Right atrium auricular region (tissue), 2 donors: Measurements from ENCODE around the gene VSNL1. TPM values are rescaled to one million over a fixed set of nuclear protein-coding genes. Genes with fewer than 3 reads are reported as not detected.

Experiments used
- DNase-seq: peaks from one replicate; pipeline ENCODE4 v3.0.0-alpha.2; 2019; ENCODE audit warnings: low spot score
- H3K27ac ChIP-seq, 2 donors: fragments of 200-600 bp; sonication (generic); 1 replicate in 1 of 2; 2 replicates in 1 of 2; pipeline ENCODE4 v1.5.1; 2016 to 2019
- H3K27me3 ChIP-seq, 2 donors: fragments of 200-600 bp; sonication (generic); one replicate each; pipeline versions ENCODE4 v1.5.1 to v1.6.0; 2017 to 2019
- H3K36me3 ChIP-seq: fragments of 200-600 bp; sonication (generic); one replicate; pipeline ENCODE4 v1.5.1; 2016
- H3K4me1 ChIP-seq, 2 donors: fragments of 200-600 bp; sonication (generic); one replicate each; pipeline versions ENCODE4 v1.5.1 to v1.6.0; 2017 to 2019
- H3K4me3 ChIP-seq, 2 donors: fragments of 200-600 bp; sonication (generic); 1 replicate in 1 of 2; 2 replicates in 1 of 2; pipeline ENCODE4 v1.5.1; 2017 to 2019; ENCODE audit warnings: mild to moderate bottlenecking in 1 of 2, moderate library complexity in 1 of 2
- H3K9me3 ChIP-seq, 2 donors: fragments of 200-600 bp; sonication (generic); one replicate each; pipeline ENCODE4 v1.5.1; 2019
- total RNA-seq, 2 donors: library from RNA; depleted of rRNA; stranded (reverse); fragments of >200 nt; gene quantifications; one replicate each; pipeline ENCODE4 v1.1.0, GENCODE V29; 2016
- TF ChIP-seq, protein P1 (sequence below), 2 donors: fragments of 200-600 bp; sonication (generic); IDR thresholded peaks; one replicate each; pipeline ENCODE4 v1.5.1; 2019; ENCODE audit warnings: antibody characterized with exemption in 2 of 2

The VSNL1 gene
- total RNA-seq, 2 donors from 2014 or later: 30.2 to 41.7 TPM

DNA sequence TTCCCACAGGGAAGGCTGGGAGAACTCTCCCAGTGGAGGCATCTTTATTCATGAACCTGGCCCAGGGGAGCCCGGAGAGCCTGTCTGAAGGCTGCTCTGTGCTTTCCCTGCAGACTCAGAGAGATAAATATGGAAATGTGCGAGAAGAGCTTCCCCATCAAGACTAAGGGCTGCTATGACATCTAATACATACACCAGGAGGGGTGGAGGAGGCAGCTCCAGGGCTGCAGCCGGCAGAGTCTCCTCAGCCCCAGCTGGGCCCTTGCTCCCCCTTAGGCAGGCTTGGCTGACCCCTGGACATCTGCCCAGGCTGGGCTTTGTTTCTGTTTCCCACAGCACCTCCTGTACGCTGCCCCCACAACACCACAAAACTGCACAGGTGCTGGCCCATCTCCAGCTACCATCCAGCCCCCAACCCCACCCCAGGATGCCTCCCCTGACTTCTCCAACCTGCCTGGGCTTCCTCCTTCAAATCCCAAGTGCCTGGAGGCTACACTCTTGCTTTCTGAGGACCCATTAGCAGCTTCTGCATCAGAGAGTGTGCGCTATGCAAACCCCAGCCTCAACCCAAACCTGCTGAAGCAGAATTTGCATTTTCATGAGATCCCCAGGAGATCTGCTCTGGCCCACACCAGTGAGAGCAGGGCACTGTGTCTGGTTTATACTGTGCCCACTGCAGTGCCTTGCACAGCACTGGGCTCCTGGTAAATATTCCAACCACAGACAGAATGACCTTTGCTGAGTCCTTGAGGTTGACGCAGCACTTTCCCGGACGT lies 96.8 kb downstream of the VSNL1 start:
- H3K4me3 ChIP-seq: no peak overlapping the region
- H3K4me1 ChIP-seq: peaks cover 0 to 10% of the 10 kb centered on the region in 2 donors
- TF ChIP-seq, protein P1, sequence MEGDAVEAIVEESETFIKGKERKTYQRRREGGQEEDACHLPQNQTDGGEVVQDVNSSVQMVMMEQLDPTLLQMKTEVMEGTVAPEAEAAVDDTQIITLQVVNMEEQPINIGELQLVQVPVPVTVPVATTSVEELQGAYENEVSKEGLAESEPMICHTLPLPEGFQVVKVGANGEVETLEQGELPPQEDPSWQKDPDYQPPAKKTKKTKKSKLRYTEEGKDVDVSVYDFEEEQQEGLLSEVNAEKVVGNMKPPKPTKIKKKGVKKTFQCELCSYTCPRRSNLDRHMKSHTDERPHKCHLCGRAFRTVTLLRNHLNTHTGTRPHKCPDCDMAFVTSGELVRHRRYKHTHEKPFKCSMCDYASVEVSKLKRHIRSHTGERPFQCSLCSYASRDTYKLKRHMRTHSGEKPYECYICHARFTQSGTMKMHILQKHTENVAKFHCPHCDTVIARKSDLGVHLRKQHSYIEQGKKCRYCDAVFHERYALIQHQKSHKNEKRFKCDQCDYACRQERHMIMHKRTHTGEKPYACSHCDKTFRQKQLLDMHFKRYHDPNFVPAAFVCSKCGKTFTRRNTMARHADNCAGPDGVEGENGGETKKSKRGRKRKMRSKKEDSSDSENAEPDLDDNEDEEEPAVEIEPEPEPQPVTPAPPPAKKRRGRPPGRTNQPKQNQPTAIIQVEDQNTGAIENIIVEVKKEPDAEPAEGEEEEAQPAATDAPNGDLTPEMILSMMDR (IDR thresholded peaks at IDR 0.05): no peak
- DNase-seq: no peak
- no peaks in the 10 kb centered on the region for H3K36me3 ChIP-seq
- no peak overlapping the region for H3K27ac ChIP-seq
- H3K27me3 ChIP-seq: no peaks in the 10 kb centered on the region
- H3K9me3 ChIP-seq: no peaks in the 10 kb centered on the region

DNA sequence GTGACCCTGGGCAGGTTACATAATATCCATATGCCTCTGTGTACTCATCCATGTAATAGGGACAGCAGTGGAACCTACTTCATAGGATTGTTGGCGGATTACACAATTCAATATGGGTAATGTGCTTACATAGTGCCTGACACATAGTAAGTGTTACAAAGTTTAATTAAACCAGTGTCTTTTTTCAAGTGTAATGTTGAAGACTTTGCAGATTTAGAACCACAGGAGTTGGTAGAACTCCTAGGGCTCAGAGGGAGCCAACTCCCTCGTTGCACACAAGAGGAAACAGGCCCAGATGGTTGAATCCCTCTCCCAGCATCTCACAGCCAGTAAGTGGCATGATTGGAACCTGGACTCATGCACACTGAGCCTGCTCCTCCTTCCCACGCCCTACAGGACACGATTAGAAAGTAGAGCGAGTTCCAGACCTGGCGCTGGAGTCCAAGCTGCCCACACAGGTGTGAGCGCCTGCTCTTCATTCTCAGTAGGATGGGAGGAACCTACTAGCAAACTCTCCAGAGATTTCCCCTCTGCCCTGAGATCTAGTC lies 97.8 kb downstream of the VSNL1 start:
- Histone ChIP-seq H3K27me3 (no peaks in the 10 kb centered on the region), H3K36me3 (no peaks in the 10 kb centered on the region), H3K4me3 (no peak overlapping the region), H3K27ac (no peak overlapping the region), H3K4me1 (peaks cover 0 to 17% of the 10 kb centered on the region in 2 donors), H3K9me3 (no peaks in the 10 kb centered on the region)
- TF ChIP-seq, protein P1 (IDR thresholded peaks at IDR 0.05): no peak
- DNase-seq: no peak

DNA sequence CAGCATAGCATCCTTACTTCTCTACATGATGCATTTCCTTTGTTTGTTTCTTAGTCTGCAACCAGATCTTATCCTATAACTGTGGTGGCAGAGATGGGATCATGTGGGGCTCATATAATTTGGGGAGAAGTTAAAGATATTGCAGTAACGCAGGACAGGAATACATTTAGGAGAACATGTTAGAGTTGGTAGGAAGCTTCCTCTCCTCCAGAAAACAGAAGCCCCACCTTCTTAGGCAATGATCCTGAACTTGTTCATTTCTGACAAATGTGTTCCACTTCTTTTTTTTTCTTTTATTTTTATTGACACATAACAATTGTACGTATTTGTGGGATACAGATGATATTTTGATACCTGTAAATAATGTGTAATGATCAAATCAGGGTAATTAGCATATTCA lies 99.9 kb downstream of the VSNL1 start:
- TF ChIP-seq, protein P1 (IDR thresholded peaks at IDR 0.05): no peak
- H3K27ac ChIP-seq: no peak overlapping the region
- H3K9me3 ChIP-seq: no peaks in the 10 kb centered on the region
- no peak overlapping the region for H3K4me3 ChIP-seq
- no peaks in the 10 kb centered on the region for H3K36me3 ChIP-seq
- DNase-seq: no peak
- H3K27me3 ChIP-seq: no peaks in the 10 kb centered on the region
- H3K4me1 ChIP-seq: peaks cover 0 to 39% of the 10 kb centered on the region in 2 donors

DNA sequence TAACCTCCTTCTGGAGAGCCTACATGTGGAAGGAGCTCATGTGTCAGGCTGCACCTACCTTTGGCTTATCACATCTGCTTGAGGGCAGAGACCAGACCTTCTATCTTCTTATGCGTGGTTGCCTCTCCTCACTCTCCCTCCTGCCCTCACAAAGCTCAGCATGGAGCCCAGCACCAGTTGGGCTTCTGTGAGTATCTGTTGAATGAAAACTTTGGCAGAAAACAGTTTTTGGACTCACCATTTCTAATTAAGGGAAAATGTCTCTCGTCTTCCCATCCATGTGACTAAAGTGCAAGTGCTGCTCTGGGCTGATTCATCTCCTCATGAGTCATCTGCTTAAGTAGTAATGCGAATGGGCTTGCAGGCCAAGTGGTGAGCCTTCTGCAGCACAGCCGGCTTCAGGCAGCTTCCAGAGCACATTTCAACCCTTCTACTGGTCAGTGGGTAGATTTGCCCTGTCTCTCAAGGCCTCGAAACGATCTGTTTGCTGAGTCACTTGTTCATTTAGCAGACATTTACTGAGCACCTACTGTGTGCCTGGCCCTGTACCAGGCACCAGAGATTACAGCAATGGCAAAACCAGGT lies 102.6 kb downstream of the VSNL1 start:
- no peaks in the 10 kb centered on the region for H3K36me3 ChIP-seq
- H3K27ac ChIP-seq: peak overlapping the region; percentile 18 to 48
- H3K27me3 ChIP-seq: no peaks in the 10 kb centered on the region
- H3K9me3 ChIP-seq: no peaks in the 10 kb centered on the region
- peak; percentile 72 for DNase-seq
- TF ChIP-seq, protein P1 (IDR thresholded peaks at IDR 0.05): no peak
- H3K4me1 ChIP-seq: peaks cover 0 to 46% of the 10 kb centered on the region in 2 donors
- no peak overlapping the region for H3K4me3 ChIP-seq

DNA sequence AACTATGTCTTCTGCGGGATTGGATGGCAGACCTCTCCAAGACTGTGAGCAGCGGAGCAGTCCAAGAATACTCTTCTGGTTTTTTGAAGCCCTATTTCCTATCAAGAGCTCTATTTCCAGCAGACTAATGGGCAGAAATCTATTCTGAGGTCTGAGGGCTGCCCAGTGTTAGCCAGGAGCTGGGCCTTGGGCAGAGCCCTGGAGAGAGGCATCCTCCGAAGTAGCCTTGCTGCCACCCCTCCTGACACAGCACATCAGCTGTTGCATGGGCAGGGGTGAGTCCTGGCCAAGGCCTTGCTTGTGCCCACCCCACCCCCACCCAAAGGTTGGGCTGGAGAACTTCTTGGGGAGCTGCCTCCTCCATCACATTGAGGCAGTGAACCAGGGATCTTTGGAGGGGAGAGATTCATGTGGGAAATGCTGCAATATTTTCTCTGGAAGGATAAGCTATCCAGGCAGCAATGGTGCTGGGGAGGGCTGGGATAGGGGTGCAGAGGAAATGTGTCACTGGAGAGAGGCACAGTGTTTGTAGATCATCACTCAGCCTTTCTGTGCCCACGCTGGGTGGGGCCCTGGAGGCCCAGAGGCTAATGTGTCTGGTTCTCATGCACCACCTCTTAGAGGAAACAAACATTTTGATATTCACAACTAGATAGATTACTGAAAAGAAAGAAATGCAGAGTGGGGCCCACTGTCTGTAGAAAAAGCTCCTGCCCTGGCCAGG lies 104.7 kb downstream of the VSNL1 start:
- Histone ChIP-seq H3K4me3 (no peak overlapping the region), H3K27ac (peak overlapping the region; percentile 12 to 48), H3K4me1 (peaks cover 0 to 46% of the 10 kb centered on the region in 2 donors), H3K27me3 (no peaks in the 10 kb centered on the region), H3K9me3 (no peaks in the 10 kb centered on the region), H3K36me3 (no peaks in the 10 kb centered on the region)
- DNase-seq: no peak
- TF ChIP-seq, protein P1 (IDR thresholded peaks at IDR 0.05): no peak
